IPS-NIHi7 (cell line): ENCODE data around the gene PPFIBP2.

Source experiments
- DNase-seq: peaks from one replicate; pipeline ENCODE4 v3.0.0; 2012; ENCODE audit warnings: mixed read lengths; ENCODE audit errors: extremely low spot score

The PPFIBP2 gene

DNA sequence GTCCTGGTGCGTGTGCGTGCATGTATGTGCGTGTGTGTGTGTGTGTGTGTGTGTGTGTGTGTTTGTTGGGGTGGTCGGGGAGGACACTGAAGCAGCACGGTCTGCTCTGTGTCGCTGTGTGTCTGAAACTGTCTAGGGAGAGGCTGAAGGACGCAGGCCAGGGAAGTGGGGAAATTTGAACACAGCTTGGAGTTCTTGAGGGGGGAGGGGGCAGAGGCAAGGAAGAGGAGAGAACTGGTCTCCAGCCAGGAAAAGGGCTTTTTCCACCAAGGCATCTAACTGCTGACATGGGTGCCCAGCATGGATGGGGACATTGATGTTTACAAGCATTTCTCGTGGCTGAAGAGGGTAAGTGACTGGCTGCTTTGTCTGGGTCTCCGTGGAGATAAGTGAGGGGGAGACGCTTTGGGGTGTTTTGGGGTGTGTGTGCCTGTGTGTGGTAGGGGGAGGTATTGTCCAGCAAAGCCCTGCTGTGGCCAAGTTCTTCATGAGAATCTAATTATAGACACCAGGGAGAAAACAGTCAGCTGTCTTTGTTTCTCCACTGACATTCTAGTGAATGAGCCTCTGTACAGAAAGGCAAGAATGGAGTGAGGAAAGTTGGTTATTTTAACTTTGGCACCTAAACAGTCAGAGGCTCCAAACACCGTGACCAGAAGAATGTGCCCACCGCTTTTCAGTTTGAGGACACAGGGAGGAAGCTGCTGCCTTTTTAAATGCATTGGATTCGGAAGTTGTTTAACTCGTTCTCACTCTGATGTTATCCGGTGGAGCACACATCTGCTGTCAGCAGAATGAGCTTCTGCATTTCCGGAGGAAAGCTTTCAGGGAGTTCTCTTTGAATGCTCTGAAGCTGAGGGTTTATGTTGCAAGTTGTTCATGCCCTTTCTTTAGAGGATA, 63.7 kb downstream of the PPFIBP2 start:
- peak; percentile 24 for DNase-seq

DNA sequence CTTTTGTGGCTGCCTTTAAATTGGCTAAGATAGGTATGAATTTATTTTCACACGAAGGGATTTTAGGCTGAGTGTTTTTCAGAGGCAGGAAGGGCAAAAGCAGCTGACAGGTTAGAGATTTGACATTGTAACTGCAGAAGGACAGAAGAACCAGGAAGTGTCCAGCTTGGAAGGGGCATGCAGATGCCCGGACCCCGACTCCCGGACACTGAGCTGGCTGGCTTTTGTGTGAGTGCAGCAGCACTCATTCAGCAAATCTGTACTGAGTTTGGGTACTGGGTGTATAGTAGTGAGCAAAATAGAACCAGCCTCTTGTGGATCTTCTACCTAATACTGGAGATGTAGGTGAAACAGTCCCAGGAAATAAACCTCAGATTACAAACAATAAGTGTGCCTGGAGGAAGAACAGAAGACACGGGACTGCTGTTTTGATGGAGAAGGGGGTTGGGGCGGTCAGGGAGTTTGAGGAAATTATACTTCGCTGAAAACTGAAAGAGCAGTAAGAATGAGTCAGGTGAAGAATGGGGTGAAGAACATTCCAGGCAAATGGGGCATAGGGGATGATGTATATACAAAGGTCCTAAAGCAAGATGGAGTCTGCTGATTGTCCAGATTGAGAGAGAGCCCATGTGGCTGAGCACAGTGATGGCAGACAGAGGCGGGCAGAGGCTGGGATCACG, 64.6 kb downstream of the PPFIBP2 start:
- DNase-seq = no peak

DNA sequence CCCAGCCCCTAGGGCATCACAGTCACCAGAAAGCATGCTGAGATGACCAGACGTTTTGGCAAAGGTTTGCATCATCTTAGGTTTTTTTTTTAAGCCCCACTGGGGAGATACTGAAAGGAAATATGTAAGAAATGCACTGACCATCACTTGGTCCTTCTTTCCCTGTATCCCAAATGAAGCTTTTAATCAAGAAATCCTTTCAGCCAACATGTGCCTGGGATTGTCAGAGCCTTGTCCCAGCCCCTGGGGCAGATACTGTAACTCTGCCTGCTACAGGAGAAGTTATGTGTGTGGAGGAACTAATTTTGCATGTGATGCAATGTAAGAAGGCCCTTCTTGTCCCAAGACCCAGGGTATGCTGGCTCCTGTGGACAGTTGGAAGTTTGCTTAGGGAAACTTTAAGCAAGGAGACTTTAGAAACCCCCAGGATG, 65.6 kb downstream of the PPFIBP2 start:
- no peak for DNase-seq

DNA sequence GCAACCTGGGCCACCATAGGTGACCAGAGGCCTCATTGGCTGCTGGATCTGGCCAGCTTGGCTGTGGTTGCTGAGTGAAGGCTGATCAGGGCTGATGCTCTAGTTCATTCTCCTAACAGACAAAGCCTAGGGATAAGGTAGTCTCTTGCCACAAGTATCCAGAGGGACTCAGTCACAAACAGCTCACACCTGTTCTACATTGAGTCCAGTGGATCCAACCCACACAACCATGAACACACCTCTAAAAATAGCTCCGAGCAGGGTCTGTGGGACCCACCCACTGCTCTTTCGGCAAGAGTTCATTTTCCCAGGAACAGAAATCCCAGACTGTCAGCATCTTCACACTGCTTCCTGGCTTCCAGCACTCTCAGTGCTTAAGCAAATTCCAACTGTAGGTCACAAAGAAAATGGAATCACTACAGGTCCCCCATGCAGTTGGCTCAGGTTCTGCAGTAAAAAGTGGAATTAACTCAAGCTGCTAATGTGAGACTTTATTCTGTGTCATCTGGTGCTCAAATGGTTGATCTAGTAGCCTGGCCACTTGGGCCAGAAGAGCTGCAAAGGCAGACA, 67.3 kb downstream of the PPFIBP2 start:
- no peak for DNase-seq

DNA sequence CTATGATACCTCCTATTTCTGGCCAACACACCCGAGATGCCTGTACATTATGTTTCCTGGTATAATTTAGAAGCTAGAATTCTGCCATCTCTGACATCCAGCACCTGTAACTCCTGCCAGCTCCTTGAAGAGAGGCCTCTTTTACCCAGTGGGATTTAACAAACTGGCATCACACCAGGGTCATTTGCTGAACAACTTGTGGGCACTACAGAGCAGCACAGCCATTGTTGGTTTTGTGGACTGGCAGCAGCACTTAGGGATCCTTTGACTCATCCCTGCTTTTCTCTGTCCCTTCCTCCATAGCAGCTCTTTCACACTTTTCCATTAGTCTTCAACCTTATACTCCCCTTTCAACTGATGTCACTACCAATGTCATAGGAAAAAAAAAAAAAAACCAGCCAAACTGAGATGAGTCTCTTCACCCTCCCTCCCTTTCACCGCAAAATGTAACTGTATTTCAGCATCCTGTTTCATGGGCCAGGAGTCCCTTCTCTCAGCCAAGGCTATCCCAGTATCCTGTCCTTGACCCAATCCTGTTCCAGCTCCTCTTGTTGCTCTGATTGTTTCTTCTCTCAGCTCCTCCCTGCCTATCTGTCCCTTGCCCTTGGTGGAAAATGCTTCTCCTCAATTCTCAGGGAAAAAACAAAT, 68.7 kb downstream of the PPFIBP2 start:
- no peak for DNase-seq

DNA sequence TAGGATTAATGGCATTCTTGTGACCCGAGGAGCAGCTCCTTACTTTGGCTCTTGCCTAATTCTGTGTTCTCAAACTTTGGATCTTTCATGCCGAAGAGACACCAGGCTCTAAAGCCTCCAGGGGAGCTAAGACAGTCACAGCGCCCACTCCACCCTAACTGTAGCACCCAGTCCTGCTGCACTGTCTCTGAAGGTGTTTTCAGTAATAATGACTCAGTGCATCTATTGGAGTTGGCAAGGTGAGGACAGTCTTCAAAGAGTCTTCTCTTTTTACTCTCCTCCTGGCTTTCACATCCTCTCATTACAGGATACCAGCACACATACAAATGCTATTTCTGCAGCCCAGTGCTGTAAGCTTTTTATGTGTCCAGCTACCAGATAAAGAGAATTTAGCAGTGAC, 69.4 kb downstream of the PPFIBP2 start:
- DNase-seq = no peak

DNA sequence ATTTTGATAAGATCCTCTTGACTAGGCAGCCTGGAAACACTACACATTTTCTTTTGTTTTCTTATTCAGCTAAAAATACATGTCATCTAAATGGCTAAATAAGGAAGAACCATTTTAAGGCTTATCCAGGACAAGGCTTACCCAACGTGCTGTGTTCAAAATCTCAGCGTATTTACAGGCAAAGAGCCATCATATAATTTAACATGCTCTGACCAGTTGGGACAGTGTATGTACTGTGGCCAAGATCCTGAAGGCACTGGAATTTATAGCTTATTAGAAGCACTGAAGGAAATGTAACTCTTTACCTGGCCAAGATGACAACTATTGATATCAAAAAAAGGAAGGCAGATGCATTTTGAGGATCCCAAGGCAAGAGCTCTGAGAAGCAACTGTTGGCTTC, 71.1 kb downstream of the PPFIBP2 start:
- no peak for DNase-seq

DNA sequence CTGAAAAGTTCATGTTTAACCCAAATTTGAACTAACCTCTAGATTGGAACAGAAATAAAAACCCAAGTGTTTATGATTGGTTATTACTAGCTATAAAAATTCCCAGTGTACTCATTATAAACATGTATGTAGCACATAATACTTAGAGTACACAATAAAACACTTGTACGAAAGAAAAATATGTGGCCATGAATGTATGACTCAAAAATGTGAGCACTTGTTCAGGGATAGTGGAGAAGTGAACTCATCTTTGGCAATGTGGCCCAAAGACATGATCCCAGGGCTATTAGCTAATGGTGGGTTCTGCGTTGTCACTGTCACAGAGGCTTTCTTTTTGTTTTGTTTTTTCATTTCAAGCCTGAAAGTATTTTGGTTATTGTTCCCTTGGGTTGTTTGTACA, 72.0 kb downstream of the PPFIBP2 start:
- DNase-seq = no peak

DNA sequence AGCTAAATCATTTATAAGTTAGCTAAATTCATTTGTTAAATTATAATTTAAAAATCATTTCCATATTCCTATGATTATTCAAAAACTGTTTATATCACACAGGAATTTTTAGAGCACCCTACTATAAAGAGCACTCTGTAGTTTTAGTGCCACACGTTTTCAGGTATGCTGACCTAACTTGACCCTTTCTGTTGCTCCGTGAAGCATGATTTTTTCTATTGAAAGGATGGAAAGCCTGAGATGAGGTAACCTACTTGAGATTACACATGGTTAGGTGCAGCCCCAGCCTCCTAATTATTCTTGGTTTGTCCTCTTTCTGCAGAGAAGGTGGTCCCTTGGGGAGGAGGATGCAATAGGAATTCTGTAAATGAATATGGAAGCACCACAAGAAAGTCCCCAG, 72.6 kb downstream of the PPFIBP2 start:
- DNase-seq = no peak

DNA sequence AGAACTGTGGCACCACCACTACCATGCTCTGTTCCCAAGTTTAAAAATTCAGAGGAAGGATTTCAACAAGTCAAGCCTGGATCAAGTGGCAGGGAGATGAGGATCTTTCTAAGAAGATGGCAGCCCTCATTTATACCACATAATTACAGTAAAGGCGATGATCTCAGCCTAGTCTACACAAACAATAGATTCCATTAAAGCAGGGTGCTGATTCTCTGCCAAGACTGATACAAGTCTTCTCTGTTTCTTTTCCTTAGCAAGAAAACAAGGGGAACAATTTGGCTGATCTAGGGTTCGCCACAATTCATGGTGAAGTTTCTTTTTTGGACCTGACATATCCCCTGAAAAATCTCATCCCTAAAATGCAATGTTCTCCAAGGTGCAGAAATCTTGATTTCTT, 73.9 kb downstream of the PPFIBP2 start:
- DNase-seq = no peak

DNA sequence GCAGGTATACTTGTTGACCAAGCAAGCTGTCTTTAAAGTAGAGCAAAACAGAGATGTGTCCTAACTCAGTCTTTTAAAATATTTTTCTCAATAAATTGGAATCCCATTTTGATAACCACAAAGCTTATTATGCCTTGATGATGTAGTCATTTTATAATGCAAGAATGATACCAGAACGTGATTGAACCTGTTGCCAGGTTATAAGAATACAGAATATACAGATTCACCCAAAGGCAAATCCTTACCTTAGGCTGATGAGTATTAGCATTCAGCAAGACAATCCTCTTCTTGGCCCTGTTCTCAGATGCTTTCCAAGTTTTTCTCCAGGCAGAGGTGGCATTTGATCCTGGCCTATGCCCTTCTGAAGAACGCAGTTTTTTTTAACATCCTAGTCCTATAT, 76.1 kb downstream of the PPFIBP2 start:
- DNase-seq = no peak

DNA sequence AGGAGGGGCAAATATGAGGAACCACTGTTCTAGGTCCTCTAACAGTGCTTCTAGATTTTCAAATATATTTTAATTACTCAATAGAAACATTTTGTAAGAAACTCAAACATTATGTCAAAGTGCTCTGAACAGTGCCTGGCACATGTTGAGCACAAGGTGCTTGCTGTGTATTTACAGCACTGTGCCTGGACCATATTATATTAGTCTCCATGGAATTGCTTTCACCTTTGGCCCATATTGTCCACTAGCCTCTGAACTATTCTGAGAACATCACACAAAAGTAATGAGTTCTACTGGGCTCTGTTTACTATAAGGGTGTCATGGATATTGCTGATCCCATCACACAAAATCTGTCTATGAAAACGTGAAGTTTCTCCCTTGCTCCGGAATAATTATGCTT, 76.7 kb downstream of the PPFIBP2 start:
- DNase-seq = no peak

DNA sequence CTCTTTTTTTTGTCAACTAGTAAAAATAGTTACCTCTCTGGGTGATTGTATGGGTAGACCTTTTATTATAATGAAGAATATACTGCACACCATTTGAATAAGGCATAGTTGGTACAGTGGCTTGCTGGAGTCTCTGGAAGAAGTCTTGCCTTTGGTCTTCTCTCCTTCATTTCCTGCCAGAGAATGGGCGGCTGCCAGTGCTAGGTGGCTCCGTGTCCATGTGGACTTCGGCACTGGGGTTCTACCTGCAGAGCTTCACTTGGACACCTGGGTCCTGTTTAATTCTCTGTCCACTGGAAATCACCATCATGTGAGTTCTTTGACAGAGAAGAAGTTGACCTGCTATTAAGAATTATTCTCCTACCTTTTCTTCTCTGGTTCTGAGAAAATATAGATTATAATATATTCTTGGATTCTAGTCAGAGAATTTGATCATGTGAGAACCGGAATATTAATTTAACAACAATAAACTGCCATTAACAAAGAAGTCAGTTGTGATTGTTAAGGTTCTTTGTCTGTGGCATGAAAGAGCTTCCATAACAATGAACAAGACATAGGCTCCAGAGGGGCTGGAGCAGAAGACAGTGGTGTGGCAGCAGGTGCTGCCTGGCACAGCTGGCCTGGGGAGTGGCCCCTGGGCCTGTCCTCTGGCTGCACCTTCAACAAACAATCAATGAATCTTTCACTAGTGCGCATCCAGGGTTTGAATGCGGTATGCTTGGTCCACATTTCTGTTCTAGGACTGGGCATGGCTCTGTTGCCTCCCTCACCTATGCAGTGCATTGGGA, 77.5 kb downstream of the PPFIBP2 start:
- DNase-seq = no peak

DNA sequence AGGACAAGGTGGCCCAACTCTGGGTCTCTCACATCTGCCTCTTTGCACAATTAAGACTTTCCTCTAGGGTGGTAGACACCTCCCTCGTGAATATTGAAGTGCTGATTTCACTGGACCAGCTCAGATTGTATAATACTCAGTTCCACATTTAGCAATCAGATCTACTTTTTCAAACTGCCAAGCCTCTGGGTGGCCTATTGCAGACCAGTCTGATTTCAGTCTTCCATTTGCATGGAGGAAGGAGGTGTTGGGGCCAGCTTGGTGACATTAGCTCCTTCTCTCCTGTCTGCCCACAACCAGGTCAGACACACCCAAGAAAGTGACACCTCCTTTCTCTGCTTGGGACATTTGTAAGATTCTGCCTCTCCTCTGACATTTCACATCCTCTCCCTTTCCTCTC, 78.2 kb downstream of the PPFIBP2 start:
- no peak for DNase-seq

DNA sequence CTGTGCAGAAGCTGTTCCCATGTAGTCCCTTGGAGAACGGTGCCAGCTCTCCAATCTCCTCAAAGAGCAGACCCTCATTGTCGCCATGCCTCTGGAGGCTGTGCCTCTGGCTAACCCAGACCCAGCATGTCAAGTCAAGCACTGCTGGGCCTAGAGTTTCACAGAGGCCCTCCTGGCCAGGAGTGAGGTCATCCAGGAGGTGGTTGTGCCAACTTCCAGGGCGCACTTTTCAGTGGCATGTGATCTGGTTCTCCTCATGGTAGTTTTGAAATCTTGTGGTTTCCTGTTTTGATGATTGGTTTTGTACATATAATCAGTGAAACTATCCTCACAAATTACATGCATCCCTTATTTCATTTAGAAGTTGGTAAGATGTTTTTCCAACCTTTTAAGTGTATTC, 78.9 kb downstream of the PPFIBP2 start:
- no peak for DNase-seq

DNA sequence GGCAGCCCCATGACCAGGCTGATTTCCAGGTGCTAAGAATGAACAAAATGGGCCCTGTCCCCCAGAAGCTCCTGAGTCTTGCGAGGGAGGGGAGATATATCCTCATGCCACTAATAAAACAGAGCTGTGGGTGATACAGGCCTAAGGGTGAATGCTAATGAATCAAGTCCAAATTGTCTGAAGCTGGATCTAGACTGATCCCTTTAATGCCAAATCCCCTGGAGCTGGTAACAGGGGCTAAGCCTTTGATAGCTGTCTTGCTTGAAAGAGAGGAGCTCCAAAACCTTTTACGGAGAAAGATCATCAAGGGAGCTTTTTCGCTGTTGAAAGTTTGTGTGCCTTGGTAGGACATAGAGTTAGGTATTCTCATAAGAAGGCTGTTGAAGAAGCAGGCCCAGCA, 79.7 kb downstream of the PPFIBP2 start:
- DNase-seq = no peak

DNA sequence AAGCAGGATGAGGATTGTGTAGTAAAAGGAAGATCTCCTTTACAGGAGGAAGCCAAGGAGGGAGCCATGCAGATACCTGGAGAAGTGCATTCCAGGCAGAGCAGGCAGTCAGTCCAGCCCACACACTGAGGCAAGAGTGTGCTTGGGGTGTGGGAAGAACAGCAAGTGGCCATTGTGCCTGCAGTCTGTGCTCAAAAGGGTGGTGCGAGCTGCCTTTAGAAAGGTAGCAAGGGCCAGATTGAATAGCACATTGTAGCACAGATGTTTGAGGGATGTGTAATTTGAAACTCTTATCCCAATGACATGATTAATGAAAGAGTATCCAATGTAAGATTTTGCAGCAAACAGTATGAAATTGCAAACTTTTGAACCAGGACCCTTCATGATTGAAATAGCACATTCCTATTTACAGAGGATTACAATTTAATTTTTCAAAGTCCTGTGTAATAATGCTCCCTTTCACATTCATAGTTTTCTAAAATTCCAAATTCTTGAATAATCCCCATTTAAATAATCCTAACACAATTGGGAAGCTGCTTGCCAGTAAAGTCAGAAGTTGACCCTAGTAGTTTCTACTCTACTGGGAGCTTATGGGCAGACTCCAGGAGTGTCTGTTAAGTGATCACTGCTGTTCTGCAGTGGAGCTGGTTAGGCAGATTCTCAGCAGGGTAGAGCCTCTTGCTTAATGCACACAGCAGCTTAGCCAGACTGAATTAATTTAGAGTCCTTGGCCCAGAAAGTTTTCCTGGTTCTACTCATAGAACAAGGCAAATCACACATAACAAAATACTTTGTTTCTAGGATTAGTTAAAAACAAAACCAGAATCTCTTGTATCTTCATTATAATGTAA, 81.4 kb downstream of the PPFIBP2 start:
- peak; percentile 63 for DNase-seq

DNA sequence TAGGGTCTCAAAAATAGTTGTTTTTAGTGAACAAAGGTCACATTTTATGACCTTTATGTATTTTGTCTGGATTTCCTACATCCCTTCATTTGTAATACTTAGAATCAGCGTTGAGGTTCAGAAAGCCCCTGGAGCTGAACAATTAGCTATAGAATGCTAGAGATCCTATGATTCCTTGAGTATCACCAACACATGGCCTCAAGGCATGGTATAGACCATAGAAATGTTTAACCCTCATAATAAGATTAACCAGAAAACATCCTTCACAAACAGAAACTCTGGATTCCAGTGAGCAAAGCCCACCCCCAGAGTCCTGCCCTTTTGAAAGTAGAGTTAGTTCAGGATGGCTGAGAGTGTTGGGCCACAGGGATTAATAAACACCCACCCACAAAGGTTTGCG, 82.2 kb downstream of the PPFIBP2 start:
- no peak for DNase-seq

DNA sequence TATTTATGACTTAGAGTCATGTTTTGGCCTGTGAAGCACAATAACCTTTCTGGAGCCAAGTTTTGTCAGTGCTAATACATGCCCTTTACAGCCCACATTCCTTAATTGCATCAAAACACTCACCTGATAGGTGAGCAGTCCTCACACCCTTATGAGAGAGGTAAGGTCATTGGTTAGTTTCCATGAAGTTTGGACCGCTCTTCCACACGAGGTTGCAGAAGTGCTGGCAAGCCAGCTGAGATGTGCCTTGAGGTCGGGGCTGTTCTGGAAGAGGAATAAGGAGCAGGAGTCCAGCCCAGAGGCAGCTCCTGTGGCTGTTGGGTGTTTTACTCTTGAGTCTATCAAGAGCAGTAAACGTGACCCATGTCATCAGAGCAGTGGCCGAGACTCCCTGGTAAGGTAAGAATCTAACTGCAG, 83.2 kb downstream of the PPFIBP2 start:
- no peak for DNase-seq

DNA sequence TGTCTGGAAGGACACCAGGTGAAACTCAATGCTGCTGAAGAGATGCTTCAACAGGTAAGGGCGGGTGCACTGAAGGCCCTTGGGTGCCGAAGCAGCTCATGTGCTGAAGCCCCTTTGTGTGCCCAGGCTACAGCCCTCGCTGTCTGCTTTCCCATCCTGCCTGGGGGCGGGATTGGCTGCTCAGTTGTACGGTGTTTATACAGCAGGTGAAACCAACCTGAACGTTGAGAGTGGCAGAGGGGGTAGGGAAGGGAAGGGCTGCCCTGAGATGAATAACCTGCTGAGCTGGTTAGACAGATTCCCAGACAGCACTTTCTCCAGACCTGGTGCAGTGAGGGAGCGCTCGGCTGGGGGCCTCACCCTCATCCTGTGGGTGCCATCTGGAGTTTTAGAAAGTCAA, 83.8 kb downstream of the PPFIBP2 start:
- no peak for DNase-seq

DNA sequence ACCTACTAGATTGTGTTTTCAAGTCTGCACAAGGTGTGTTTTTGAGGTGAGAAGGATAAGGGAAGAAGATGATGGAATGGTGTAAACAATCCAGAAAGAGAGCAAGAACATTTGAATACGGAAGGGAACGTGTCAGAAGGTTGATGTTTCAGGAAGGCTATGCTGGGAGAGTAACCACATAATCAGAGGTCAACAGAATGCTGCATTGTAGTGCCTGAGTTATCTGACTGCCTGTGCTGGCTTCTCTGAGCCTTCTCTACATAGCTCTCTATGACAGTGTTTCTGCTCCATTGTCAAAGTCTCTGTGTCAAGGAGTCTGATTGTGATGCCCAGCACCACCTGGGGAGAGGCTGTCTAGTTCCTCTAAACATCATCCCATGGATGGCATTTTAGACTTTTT, 85.4 kb downstream of the PPFIBP2 start:
- no peak for DNase-seq
